Activated B cell treated with CpG ODN at 0.5 μM for 24 hours (primary cell): Measurements from ENCODE around the gene DOCK1. TPM values are rescaled to one million over a fixed set of nuclear protein-coding genes. Genes with fewer than 3 reads are reported as not detected.

Experiments used
- ATAC-seq: fragments of 200-7000 bp; cut with Tn5 transposase; one replicate; pipeline ENCODE4 v1.10.0; 2021; ENCODE audit warnings: low read depth, mild to moderate bottlenecking, moderate library complexity
- CTCF ChIA-PET: fragments of 350-600 bp; sonication (Branson Sonifier 250); formaldehyde crosslinking; loops from one replicate; lab custom pipeline; 2021; ENCODE audit warnings: antibody characterized with exemption; lab: Charles Lee
- POLR2A ChIA-PET: fragments of 350-600 bp; sonication (Branson Sonifier 250); formaldehyde crosslinking; loops from one replicate; lab custom pipeline; 2021; ENCODE audit warnings: antibody characterized with exemption; lab: Charles Lee
- DNase-seq: peaks from one replicate; pipeline ENCODE4 v3.0.0; 2022
- H3K27ac Mint-ChIP-seq: one replicate; pipeline ENCODE4 v1.8.0; 2020; ENCODE audit warnings: mixed read lengths
- H3K27me3 Mint-ChIP-seq: one replicate; pipeline ENCODE4 v1.8.0; 2021; ENCODE audit warnings: mixed read lengths
- H3K36me3 Mint-ChIP-seq: one replicate; pipeline ENCODE4 v1.8.0; 2021; ENCODE audit warnings: low read depth, mixed read lengths
- H3K4me1 Mint-ChIP-seq: one replicate; pipeline ENCODE4 v1.8.0; 2021; ENCODE audit warnings: mixed read lengths
- H3K4me3 Mint-ChIP-seq: one replicate; pipeline ENCODE4 v1.8.0; 2020; ENCODE audit warnings: mild to moderate bottlenecking, mixed read lengths
- H3K9me3 Mint-ChIP-seq: one replicate; pipeline ENCODE4 v1.8.0; 2020; ENCODE audit warnings: mixed read lengths
- CTCF ChIP-seq: fragments of 200-600 bp; IDR thresholded peaks from one replicate; pipeline ENCODE4 v1.8.0; 2022; ENCODE audit warnings: antibody characterized with exemption, mild to moderate bottlenecking
- intact Hi-C: fragments of 100-400 bp; cut with micrococcal nuclease; formaldehyde crosslinking; loops from one replicate; pipeline ENCODE4 v1.15.1; 2024
- total RNA-seq: library from RNA; stranded (reverse); gene quantifications from 2 replicates; pipeline ENCODE4 v1.2.3, GENCODE V29; 2022

Gene DOCK1
- total RNA-seq, 1 donor from 2014 or later = not detected

- no peak for TF ChIP-seq CTCF
- intact Hi-C loops = no loop called here
- ATAC-seq = no peak
- no peak for DNase-seq
- CTCF ChIA-PET = no interaction called here
- peaks cover 2% of the 10 kb centered on the region for H3K9me3 Mint-ChIP-seq
- H3K27me3 Mint-ChIP-seq = no peaks in the 10 kb centered on the region
- POLR2A ChIA-PET = no interaction called here
- no peaks in the 10 kb centered on the region for H3K4me1 Mint-ChIP-seq
- no peak overlapping the region for H3K4me3 Mint-ChIP-seq
- H3K27ac Mint-ChIP-seq = no peak overlapping the region
- no peaks in the 10 kb centered on the region for H3K36me3 Mint-ChIP-seq
Measured at GRCh38 chr10:127400216-127400615, 495.0 kb downstream of the DOCK1 start.

GRCh38 chr10:127402596-127403409 is 497.6 kb downstream of the DOCK1 start:
- no peak overlapping the region for H3K27ac Mint-ChIP-seq
- H3K4me3 Mint-ChIP-seq = no peak overlapping the region
- no peak for TF ChIP-seq CTCF
- ChIA-PET POLR2A (no interaction called here), CTCF (no interaction called here)
- no peak for DNase-seq
- no peak for ATAC-seq
- peaks cover 2% of the 10 kb centered on the region for H3K9me3 Mint-ChIP-seq
- intact Hi-C loops = no loop called here
- no peaks in the 10 kb centered on the region for H3K36me3 Mint-ChIP-seq
- H3K4me1 Mint-ChIP-seq = no peaks in the 10 kb centered on the region
- H3K27me3 Mint-ChIP-seq = no peaks in the 10 kb centered on the region

DNA sequence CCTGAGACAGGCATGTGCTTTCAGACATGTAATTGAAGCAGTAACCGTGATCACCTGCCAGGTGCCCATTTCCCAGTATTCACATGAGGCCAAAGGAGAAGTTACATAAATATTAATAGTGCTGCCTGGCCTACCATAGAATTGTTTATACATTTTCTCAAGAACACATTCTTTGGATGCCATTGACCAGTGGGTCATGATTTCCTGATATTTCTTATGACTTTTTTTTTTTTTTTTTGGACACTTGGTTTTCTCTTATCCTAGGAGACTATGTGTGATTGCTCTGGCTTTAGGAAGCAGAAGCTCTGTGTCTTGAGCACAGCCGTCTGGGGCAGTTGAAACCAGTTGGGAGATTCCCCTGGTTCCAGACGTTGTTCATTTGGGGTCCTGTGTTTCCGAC is 500.0 kb downstream of the DOCK1 start:
- Mint-ChIP-seq H3K4me3 (no peak overlapping the region), H3K36me3 (no peaks in the 10 kb centered on the region), H3K9me3 (peaks cover 2% of the 10 kb centered on the region), H3K27ac (no peak overlapping the region), H3K27me3 (no peaks in the 10 kb centered on the region), H3K4me1 (no peaks in the 10 kb centered on the region)
- POLR2A ChIA-PET = no interaction called here
- ATAC-seq (no peak), DNase-seq (no peak)
- CTCF ChIA-PET = no interaction called here
- TF ChIP-seq CTCF = no peak
- intact Hi-C loops = no loop called here

DNA sequence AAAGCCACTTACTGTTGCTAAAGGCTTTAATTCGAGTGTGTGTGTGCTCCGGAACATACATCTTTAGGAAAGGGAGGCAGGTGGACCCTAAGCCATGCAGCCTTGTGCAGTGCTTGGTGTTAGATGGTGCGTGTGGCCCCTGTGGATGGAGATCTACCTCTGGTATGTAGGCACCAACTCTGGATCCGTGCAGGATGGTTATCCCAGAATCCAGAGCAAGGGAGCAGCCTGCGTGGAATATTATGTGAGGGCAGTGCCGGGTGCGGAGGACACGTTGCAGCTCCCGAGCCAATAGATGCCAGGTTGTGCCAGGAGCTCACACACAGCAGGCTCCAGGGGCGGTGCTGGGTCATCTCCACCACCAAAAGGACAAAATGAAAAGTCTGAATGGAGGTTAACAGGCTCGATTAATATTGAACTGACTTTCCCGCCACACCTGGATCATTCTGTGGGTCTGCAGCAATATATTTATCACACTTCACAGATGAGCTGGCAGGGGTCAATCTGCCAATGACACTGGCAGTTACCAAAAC is 500.9 kb downstream of the DOCK1 start:
- Mint-ChIP-seq H3K36me3 (no peaks in the 10 kb centered on the region), H3K9me3 (peaks cover 2% of the 10 kb centered on the region), H3K27ac (no peak overlapping the region), H3K4me1 (no peaks in the 10 kb centered on the region), H3K27me3 (no peaks in the 10 kb centered on the region), H3K4me3 (no peak overlapping the region)
- CTCF ChIA-PET = no interaction called here
- TF ChIP-seq CTCF = no peak
- ATAC-seq (no peak), DNase-seq (no peak)
- POLR2A ChIA-PET = no interaction called here
- intact Hi-C loops = no loop called here

DNA sequence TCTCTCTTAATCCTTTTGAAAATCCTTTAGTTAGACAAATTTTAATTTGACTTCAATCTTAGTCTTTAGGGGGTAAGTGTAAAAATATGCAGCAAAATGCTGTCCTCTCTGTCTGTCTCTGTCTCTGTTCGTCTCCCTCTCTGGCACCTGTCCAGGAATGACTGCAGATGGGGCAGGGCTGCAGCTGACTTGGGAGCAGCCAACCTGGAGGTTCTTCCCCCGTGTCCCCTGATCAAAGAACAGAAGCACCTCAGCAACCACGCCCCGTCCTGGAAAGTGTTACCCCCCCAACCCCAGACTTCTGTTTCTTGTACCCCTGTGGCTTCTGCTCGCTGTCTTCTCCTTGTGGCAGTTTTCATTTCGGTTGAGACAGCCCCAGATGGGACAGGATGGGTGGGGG is 502.3 kb downstream of the DOCK1 start:
- Mint-ChIP-seq H3K27me3 (no peaks in the 10 kb centered on the region), H3K9me3 (no peaks in the 10 kb centered on the region), H3K36me3 (no peaks in the 10 kb centered on the region), H3K4me3 (no peak overlapping the region), H3K27ac (no peak overlapping the region), H3K4me1 (no peaks in the 10 kb centered on the region)
- ATAC-seq (no peak), DNase-seq (no peak)
- POLR2A ChIA-PET = no interaction called here
- TF ChIP-seq CTCF = no peak
- intact Hi-C loops = no loop called here
- CTCF ChIA-PET = no interaction called here
